Mesodermal cell (in vitro differentiated cells): ENCODE results near the gene ETV4.

Experiments
- H3K27ac ChIP-seq: 2 replicates; pipeline ENCODE4 v1.7.0; 2013; ENCODE audit warnings: mild to moderate bottlenecking, low read depth, low read length, moderate library complexity; ENCODE audit not compliant: severe bottlenecking
- H3K36me3 ChIP-seq: 2 replicates; pipeline ENCODE4 v1.7.1; 2013; ENCODE audit warnings: mild to moderate bottlenecking, low read length, moderate library complexity; ENCODE audit not compliant: control insufficient read depth, insufficient read depth
- H3K4me1 ChIP-seq: one replicate; pipeline ENCODE4 v1.7.1; 2013; ENCODE audit warnings: mild to moderate bottlenecking, low read length; ENCODE audit not compliant: insufficient read depth, control insufficient read depth, poor library complexity, severe bottlenecking
- H3K4me3 ChIP-seq: 2 replicates; pipeline ENCODE4 v1.7.0; 2013; ENCODE audit warnings: low read length, control low read depth, mild to moderate bottlenecking; ENCODE audit not compliant: insufficient read depth, poor library complexity, severe bottlenecking; ENCODE audit errors: extremely low read depth
- H3K9me3 ChIP-seq: 2 replicates; pipeline ENCODE4 v1.7.1; 2013; ENCODE audit warnings: mild to moderate bottlenecking, low read length, moderate library complexity; ENCODE audit not compliant: control insufficient read depth
- WGBS, 2 experiments: methylation state at CpG; one replicate each; pipeline ENCODE4 v1.1.5; 2013; ENCODE audit warnings: missing lambda C conversion rate in 2 of 2; ENCODE audit not compliant: insufficient coverage in 2 of 2; 5-methylcytosine and 5-hydroxymethylcytosine counted together

The ETV4 gene

GRCh38 chr17:43490621-43491020, 55.5 kb downstream of the ETV4 start:
- Histone ChIP-seq H3K4me1 (peaks cover 8% of the 10 kb centered on the region), H3K36me3 (peaks cover 53% of the 10 kb centered on the region)
- 90 to 100% methylated on average over 2 to 4 of the region's 5 CpGs for WGBS, 2 experiments

GRCh38 chr17:43483674-43484551, 62.2 kb downstream of the ETV4 start, which contains the start of gene DHX8:
TSS of gene DHX8 (plus strand) at chr17:43483975. CDS start at chr17:43484038, 63 bp downstream.
- WGBS, 2 experiments: 0% methylated on average over 34 to 49 of the region's 51 CpGs
- H3K27ac ChIP-seq: peak within 1 kb of the TSS; percentile 85
- H3K9me3 ChIP-seq: no peaks in the 10 kb centered on the region
- peak within 1 kb of the TSS; percentile 87 for H3K4me3 ChIP-seq
- H3K4me1 ChIP-seq: peaks cover 6% of the 10 kb centered on the region
- H3K36me3 ChIP-seq: no peaks in the 10 kb centered on the region

More at GRCh38 chr17:43490621-43491020, 55.5 kb downstream of the ETV4 start:
- H3K9me3 ChIP-seq: no peaks in the 10 kb centered on the region
- H3K4me3 ChIP-seq: no peak overlapping the region
- no peak overlapping the region for H3K27ac ChIP-seq

- no peaks in the 10 kb centered on the region for H3K36me3 ChIP-seq
- 90 to 98% methylated on average over 7 to 8 of the region's 11 CpGs for WGBS, 2 experiments
- H3K4me3 ChIP-seq: no peak overlapping the region
- H3K27ac ChIP-seq: no peak overlapping the region
- no peaks in the 10 kb centered on the region for H3K9me3 ChIP-seq
- peaks cover 6% of the 10 kb centered on the region for H3K4me1 ChIP-seq
Observed at GRCh38 chr17:43482103-43483012, 63.8 kb downstream of the ETV4 start.

DNA sequence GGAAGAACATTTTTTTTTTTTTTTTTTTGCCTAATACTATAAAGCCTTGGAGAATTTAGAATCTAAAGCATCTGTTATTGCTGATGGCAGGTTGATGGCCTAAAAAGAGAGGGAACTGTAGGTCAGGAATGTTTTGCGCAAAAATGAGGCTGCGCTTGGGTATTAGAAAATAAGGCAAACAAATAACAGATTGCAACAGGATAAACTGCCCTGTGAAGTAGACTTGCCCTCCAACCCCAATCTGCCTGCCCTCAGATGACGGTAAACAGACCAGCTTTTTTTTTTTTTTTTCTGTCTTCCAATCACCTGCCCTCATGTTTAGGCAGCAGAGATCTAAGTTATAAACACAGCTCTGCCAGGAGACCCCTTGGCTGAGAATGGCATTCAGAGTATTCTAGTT, 66.2 kb downstream of the ETV4 start:
- H3K9me3 ChIP-seq: no peaks in the 10 kb centered on the region
- H3K4me1 ChIP-seq: peaks cover 6% of the 10 kb centered on the region
- H3K36me3 ChIP-seq: no peaks in the 10 kb centered on the region
- peak overlapping the region; percentile 76 for H3K27ac ChIP-seq
- 79 to 83% methylated on average over 2 to 3 of the region's 3 CpGs for WGBS, 2 experiments
- no peak overlapping the region for H3K4me3 ChIP-seq
